ENCODE measurements around the gene GPR25.

The GPR25 gene

DNA sequence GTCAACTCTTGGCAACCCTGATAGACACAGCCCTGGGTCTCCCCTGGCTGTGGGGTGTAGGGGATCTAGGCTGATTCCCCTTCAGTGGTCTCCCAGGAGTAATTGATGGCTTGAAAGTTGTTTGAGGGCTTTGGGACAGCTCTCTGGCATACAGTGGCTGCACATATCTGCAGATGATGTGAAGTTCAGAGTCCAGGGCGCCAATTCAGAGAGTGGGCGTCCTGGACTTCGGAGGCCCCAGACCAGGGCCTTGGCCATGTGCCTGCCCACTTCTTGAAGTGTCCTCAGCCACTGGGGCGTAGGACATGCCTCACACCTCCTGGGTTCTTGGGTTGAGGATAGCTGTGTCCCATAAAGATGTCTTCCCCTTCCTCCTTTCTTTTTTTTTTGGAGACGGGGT lies 24.5 kb downstream of the GPR25 start:
- no peaks in the 10 kb centered on the region for H4K20me1 ChIP-seq (ENCODE audit: insufficient read depth, low read length)
- H3K27me3 ChIP-seq (replicated peaks; ENCODE audit: insufficient read depth, low read length), result no peaks in the 10 kb centered on the region
- no peak overlapping the region for H3K4me3 ChIP-seq (ENCODE audit: low read length)
- TF ChIP-seq EZH2phosphoT487 (IDR thresholded peaks at IDR 0.05; ENCODE audit: low read length) (no peak), EZH2 (optimal IDR thresholded peaks at IDR 0.05; ENCODE audit: low read depth, low read length) (no peak)
- TF ChIP-seq, protein P1, sequence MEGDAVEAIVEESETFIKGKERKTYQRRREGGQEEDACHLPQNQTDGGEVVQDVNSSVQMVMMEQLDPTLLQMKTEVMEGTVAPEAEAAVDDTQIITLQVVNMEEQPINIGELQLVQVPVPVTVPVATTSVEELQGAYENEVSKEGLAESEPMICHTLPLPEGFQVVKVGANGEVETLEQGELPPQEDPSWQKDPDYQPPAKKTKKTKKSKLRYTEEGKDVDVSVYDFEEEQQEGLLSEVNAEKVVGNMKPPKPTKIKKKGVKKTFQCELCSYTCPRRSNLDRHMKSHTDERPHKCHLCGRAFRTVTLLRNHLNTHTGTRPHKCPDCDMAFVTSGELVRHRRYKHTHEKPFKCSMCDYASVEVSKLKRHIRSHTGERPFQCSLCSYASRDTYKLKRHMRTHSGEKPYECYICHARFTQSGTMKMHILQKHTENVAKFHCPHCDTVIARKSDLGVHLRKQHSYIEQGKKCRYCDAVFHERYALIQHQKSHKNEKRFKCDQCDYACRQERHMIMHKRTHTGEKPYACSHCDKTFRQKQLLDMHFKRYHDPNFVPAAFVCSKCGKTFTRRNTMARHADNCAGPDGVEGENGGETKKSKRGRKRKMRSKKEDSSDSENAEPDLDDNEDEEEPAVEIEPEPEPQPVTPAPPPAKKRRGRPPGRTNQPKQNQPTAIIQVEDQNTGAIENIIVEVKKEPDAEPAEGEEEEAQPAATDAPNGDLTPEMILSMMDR (IDR thresholded peaks at IDR 0.05; ENCODE audit: low read length), result no peak
- peaks cover 67% of the 10 kb centered on the region for H3K79me2 ChIP-seq (ENCODE audit: low read length)
- peaks cover 23% of the 10 kb centered on the region for H3K4me1 ChIP-seq (ENCODE audit: low read length)
- H3K27ac ChIP-seq (ENCODE audit: low read length), result no peak overlapping the region
- peaks cover 13% of the 10 kb centered on the region for H3F3A ChIP-seq (ENCODE audit: insufficient read depth, low read length)
- H3K9me2 ChIP-seq (replicated peaks; ENCODE audit: insufficient read depth, low read length), result no peaks in the 10 kb centered on the region
- 0 out of 2 replicates have a peak, but pooled peaks cover 16% of the 10 kb centered on the region for H3K36me3 ChIP-seq (replicated peaks; ENCODE audit: insufficient read depth, low read length)
- no peaks in the 10 kb centered on the region for H3K9me3 ChIP-seq (replicated peaks; ENCODE audit: insufficient read depth, low read length)
- no peak for DNase-seq
- H2AFZ ChIP-seq (ENCODE audit: low read length), result no peak overlapping the region
- H3K9ac ChIP-seq (ENCODE audit: low read length), result no peak overlapping the region
- H3K4me2 ChIP-seq (ENCODE audit: low read depth, low read length), result no peak overlapping the region

DNA sequence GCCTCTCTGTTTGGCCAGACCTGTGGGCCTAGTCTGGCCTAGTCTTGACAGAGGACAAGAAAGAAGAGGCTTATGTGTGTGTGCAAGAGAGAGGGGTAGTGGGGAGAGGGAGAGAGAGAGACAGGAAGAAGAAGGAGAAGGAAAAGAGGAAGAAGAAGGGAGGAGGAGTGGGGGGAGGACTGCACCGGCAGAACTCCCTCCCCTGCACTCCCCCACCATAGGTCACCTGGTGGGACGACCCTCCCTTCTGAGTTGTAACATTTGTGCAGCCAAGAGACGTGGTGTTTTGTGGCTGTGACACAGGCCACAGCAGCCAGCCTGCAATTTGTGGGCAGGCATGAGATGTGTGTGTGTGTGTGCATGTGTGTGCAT lies 26.2 kb downstream of the GPR25 start:
- H3K36me3 ChIP-seq (replicated peaks; ENCODE audit: insufficient read depth, low read length), result 0 out of 2 replicates have a peak, but pooled peaks cover 18% of the 10 kb centered on the region
- H3K9me3 ChIP-seq (replicated peaks; ENCODE audit: insufficient read depth, low read length), result no peaks in the 10 kb centered on the region
- no peaks in the 10 kb centered on the region for H3F3A ChIP-seq (ENCODE audit: insufficient read depth, low read length)
- no peaks in the 10 kb centered on the region for H4K20me1 ChIP-seq (ENCODE audit: insufficient read depth, low read length)
- no peak overlapping the region for H3K9ac ChIP-seq (ENCODE audit: low read length)
- no peaks in the 10 kb centered on the region for H3K9me2 ChIP-seq (replicated peaks; ENCODE audit: insufficient read depth, low read length)
- no peak overlapping the region for H2AFZ ChIP-seq (ENCODE audit: low read length)
- H3K4me1 ChIP-seq (ENCODE audit: low read length), result peaks cover 16% of the 10 kb centered on the region
- no peaks in the 10 kb centered on the region for H3K27me3 ChIP-seq (replicated peaks; ENCODE audit: insufficient read depth, low read length)
- peaks cover 49% of the 10 kb centered on the region for H3K79me2 ChIP-seq (ENCODE audit: low read length)
- DNase-seq, result no peak
- H3K4me2 ChIP-seq (ENCODE audit: low read depth, low read length), result no peak overlapping the region
- TF ChIP-seq EZH2phosphoT487 (IDR thresholded peaks at IDR 0.05; ENCODE audit: low read length), result no peak
- TF ChIP-seq EZH2 (optimal IDR thresholded peaks at IDR 0.05; ENCODE audit: low read depth, low read length), result no peak
- TF ChIP-seq, protein P1 (IDR thresholded peaks at IDR 0.05; ENCODE audit: low read length), result no peak
- no peak overlapping the region for H3K4me3 ChIP-seq (ENCODE audit: low read length)
- H3K27ac ChIP-seq (ENCODE audit: low read length), result no peak overlapping the region

DNA sequence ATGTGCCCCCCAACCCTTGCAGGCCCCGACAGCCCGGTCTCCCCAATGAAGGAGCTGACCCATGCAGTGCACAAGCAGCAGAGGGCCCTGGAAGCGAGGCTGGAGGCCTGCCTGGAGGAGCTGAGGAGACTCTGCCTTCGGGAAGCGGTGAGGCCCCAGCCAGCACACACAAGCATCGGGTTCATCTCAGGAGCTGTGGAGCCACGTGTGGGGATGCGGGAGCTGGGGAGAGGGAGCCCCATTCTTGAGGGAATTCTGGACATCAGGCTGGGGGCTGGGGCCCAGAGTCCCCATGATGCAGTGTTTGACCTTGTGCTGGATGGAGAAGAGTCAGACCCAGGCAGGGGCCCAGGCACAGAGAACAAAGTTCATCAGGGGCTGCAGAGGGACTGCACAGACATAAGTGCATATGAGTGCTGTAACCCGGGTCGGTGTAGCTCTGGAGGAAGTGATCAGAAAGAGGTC lies 26.7 kb downstream of the GPR25 start:
- Histone ChIP-seq H3K9me3 (replicated peaks; ENCODE audit: insufficient read depth, low read length) (no peaks in the 10 kb centered on the region), H3K9ac (ENCODE audit: low read length) (no peak overlapping the region), H3K4me1 (ENCODE audit: low read length) (peaks cover 11% of the 10 kb centered on the region; the same call in 1 of the 2 replicates), H3K4me2 (ENCODE audit: low read depth, low read length) (no peak overlapping the region), H4K20me1 (ENCODE audit: insufficient read depth, low read length) (no peaks in the 10 kb centered on the region), H3F3A (ENCODE audit: insufficient read depth, low read length) (no peaks in the 10 kb centered on the region), H3K9me2 (replicated peaks; ENCODE audit: insufficient read depth, low read length) (no peaks in the 10 kb centered on the region), H2AFZ (ENCODE audit: low read length) (no peak overlapping the region), H3K27ac (ENCODE audit: low read length) (no peak overlapping the region), H3K79me2 (ENCODE audit: low read length) (peaks cover 44% of the 10 kb centered on the region), H3K4me3 (ENCODE audit: low read length) (no peak overlapping the region), H3K36me3 (replicated peaks; ENCODE audit: insufficient read depth, low read length) (0 out of 2 replicates have a peak, but pooled peaks cover 18% of the 10 kb centered on the region), H3K27me3 (replicated peaks; ENCODE audit: insufficient read depth, low read length) (no peaks in the 10 kb centered on the region)
- TF ChIP-seq EZH2 (optimal IDR thresholded peaks at IDR 0.05; ENCODE audit: low read depth, low read length) (no peak), EZH2phosphoT487 (IDR thresholded peaks at IDR 0.05; ENCODE audit: low read length) (no peak)
- TF ChIP-seq, protein P1 (IDR thresholded peaks at IDR 0.05; ENCODE audit: low read length), result no peak
- DNase-seq, result no peak
